Ramos (cell line): ENCODE data around the gene RBM24.

ENCODE experiments used
- in situ Hi-C: fragments of 300-500 bp; cut with MboI; formaldehyde crosslinking; loops from one replicate; pipeline ENCODE4 v1.14.3; 2022; ENCODE audit warnings: low sequenced_read_pairs; ENCODE audit not compliant: unreplicated experiment

The RBM24 gene

GRCh38 chr6:17339308-17339670, 58.1 kb downstream of the RBM24 start:
- in situ Hi-C loops = no loop called here

- in situ Hi-C loops = no loop called here
These were observed 60.1 kb downstream of the RBM24 start for GRCh38 chr6:17341117-17341805.

- in situ Hi-C loops = no loop called here
These were observed 60.7 kb downstream of the RBM24 start for GRCh38 chr6:17341891-17342290.

GRCh38 chr6:17343215-17343614, 62.1 kb downstream of the RBM24 start:
- in situ Hi-C loops = no loop called here
